Measurements from ENCODE around the gene YAF2. TPM values are rescaled to one million over a fixed set of nuclear protein-coding genes. Genes with fewer than 3 reads are reported as not detected.
"Not testable (repeated sequence)": the region's sequence is repeated elsewhere in the genome, so short reads cannot be mapped to it uniquely, and the experiment has no call there.

YAF2 gene
- total RNA-seq, 3 donors from 2014 or later = 19.0 to 37.8 (median 22.2) TPM

- no peak for ATAC-seq
- Histone ChIP-seq H3K4me3 (no peak overlapping the region), H3K36me3 (ENCODE audit: low read depth) (no peaks in the 10 kb centered on the region), H3K9me3 (no peaks in the 10 kb centered on the region), H3K4me1 (ENCODE audit: low read depth) (peaks cover 14% of the 10 kb centered on the region)
- intact Hi-C loops (cut with DNase I, micrococcal nuclease) = no loop called here
- no peak for DNase-seq
- TF ChIP-seq CTCF (IDR thresholded peaks at IDR 0.05) = no peak
Measured at GRCh38 chr12:42236017-42236416, 2.0 kb downstream of the YAF2 start.

GRCh38 chr12:42235426-42235825 is 2.6 kb downstream of the YAF2 start:
- intact Hi-C loops (cut with DNase I, micrococcal nuclease) = no loop called here
- no peak for DNase-seq
- no peak overlapping the region for H3K4me3 ChIP-seq
- H3K9me3 ChIP-seq = no peaks in the 10 kb centered on the region
- no peak for TF ChIP-seq CTCF (IDR thresholded peaks at IDR 0.05)
- ATAC-seq = no peak
- H3K36me3 ChIP-seq (ENCODE audit: low read depth) = no peaks in the 10 kb centered on the region
- peaks cover 14% of the 10 kb centered on the region for H3K4me1 ChIP-seq (ENCODE audit: low read depth)

GRCh38 chr12:42234970-42235369 is 3.1 kb downstream of the YAF2 start:
- DNase-seq (no peak), ATAC-seq (no peak)
- no peak overlapping the region for H3K4me3 ChIP-seq
- intact Hi-C loops (cut with DNase I, micrococcal nuclease) = no loop called here
- H3K36me3 ChIP-seq (ENCODE audit: low read depth) = no peaks in the 10 kb centered on the region
- no peaks in the 10 kb centered on the region for H3K9me3 ChIP-seq
- H3K4me1 ChIP-seq (ENCODE audit: low read depth) = peaks cover 14% of the 10 kb centered on the region
- no peak for TF ChIP-seq CTCF (IDR thresholded peaks at IDR 0.05)

GRCh38 chr12:42227525-42227924 is 10.5 kb downstream of the YAF2 start:
- H3K9me3 ChIP-seq; intact Hi-C loops (cut with DNase I, micrococcal nuclease); H3K36me3 ChIP-seq (ENCODE audit: low read depth); ATAC-seq; H3K4me3 ChIP-seq; H3K4me1 ChIP-seq (ENCODE audit: low read depth); DNase-seq: not testable (repeated sequence)

- H3K4me3 ChIP-seq; H3K9me3 ChIP-seq; ATAC-seq; intact Hi-C loops (cut with DNase I, micrococcal nuclease); H3K36me3 ChIP-seq (ENCODE audit: low read depth); H3K4me1 ChIP-seq (ENCODE audit: low read depth); DNase-seq: not testable (repeated sequence)
Measured at GRCh38 chr12:42224501-42224900, 13.5 kb downstream of the YAF2 start.

GRCh38 chr12:42222724-42223123 is 15.3 kb downstream of the YAF2 start:
- no peak for ATAC-seq
- intact Hi-C loops (cut with DNase I, micrococcal nuclease) = no loop called here

More at GRCh38 chr12:42222724-42223123, 15.3 kb downstream of the YAF2 start:
- H3K4me3 ChIP-seq = no peak overlapping the region
- no peak for TF ChIP-seq CTCF (IDR thresholded peaks at IDR 0.05)
- no peaks in the 10 kb centered on the region for H3K9me3 ChIP-seq
- no peaks in the 10 kb centered on the region for H3K4me1 ChIP-seq (ENCODE audit: low read depth)
- DNase-seq = no peak
- no peaks in the 10 kb centered on the region for H3K36me3 ChIP-seq (ENCODE audit: low read depth)
